Thoracic aorta (tissue), 2 donors: ENCODE results near the gene THAP12. TPM values are rescaled to one million over a fixed set of nuclear protein-coding genes. Genes with fewer than 3 reads are reported as not detected.

Experiments
- ATAC-seq: fragments of 150-250 bp; one replicate; pipeline ENCODE4 v1.8.0; 2017; ENCODE audit warnings: low read depth; ENCODE audit not compliant: insufficient number of reproducible peaks, low FRiP score
- DNase-seq: peaks from one replicate; pipeline ENCODE4 v3.0.0-alpha.2; 2020; ENCODE audit warnings: low spot score
- H3K27ac ChIP-seq, 2 donors: fragments of 200-600 bp; sonication (generic); 1 replicate in 1 of 2; 2 replicates in 1 of 2; pipeline ENCODE4 v1.5.1; 2016; ENCODE audit warnings: mild to moderate bottlenecking in 2 of 2, moderate library complexity in 2 of 2
- H3K27me3 ChIP-seq: fragments of 200-600 bp; sonication (generic); replicated peaks from 2 replicates; pipeline ENCODE4 v1.6.0; 2016; ENCODE audit warnings: mild to moderate bottlenecking; ENCODE audit not compliant: insufficient read depth
- H3K36me3 ChIP-seq: fragments of 200-600 bp; sonication (generic); one replicate; pipeline ENCODE4 v1.5.1; 2016
- H3K4me1 ChIP-seq, 2 donors: fragments of 200-600 bp; sonication (generic); 1 replicate in 1 of 2; 2 replicates in 1 of 2; pipeline versions ENCODE4 v1.5.1 to v1.6.0; 2016; ENCODE audit warnings: low read depth in 2 of 2, mild to moderate bottlenecking in 1 of 2; ENCODE audit not compliant: control insufficient read depth in 1 of 2
- H3K4me3 ChIP-seq: fragments of 200-600 bp; sonication (generic); 2 replicates; pipeline ENCODE4 v1.5.1; 2016; ENCODE audit warnings: mild to moderate bottlenecking
- H3K9me3 ChIP-seq: fragments of 200-600 bp; sonication (generic); 2 replicates; pipeline ENCODE4 v1.5.1; 2016
- CTCF ChIP-seq: fragments of 200-600 bp; sonication (generic); IDR thresholded peaks from one replicate; pipeline ENCODE4 v1.5.1; 2019; ENCODE audit warnings: antibody characterized with exemption
- total RNA-seq, 2 donors: library from RNA; depleted of rRNA; stranded (reverse); fragments of >200 nt; gene quantifications; one replicate each; pipeline versions ENCODE4 v1.1.0 to v1.2.3, GENCODE V29; 2016

The THAP12 gene
- total RNA-seq, 2 donors from 2014 or later: 38.0 to 38.3 TPM

GRCh38 chr11:76355172-76355571, 25.8 kb downstream of the THAP12 start:
- no peaks in the 10 kb centered on the region for H3K27me3 ChIP-seq
- ATAC-seq: no peak
- H3K36me3 ChIP-seq: peaks cover 17% of the 10 kb centered on the region
- no peak for TF ChIP-seq CTCF
- no peak overlapping the region for H3K4me3 ChIP-seq
- no peaks in the 10 kb centered on the region for H3K4me1 ChIP-seq
- H3K27ac ChIP-seq: no peak overlapping the region
- H3K9me3 ChIP-seq: no peaks in the 10 kb centered on the region
- DNase-seq: no peak

- H3K4me3 ChIP-seq: no peak overlapping the region
- no peaks in the 10 kb centered on the region for H3K27me3 ChIP-seq
- no peak for DNase-seq
- H3K4me1 ChIP-seq: peaks cover 0 to 9% of the 10 kb centered on the region in 2 donors
- H3K27ac ChIP-seq: no peak overlapping the region
- H3K9me3 ChIP-seq: no peaks in the 10 kb centered on the region
- no peak for ATAC-seq
- TF ChIP-seq CTCF: no peak
- H3K36me3 ChIP-seq: peaks cover 6% of the 10 kb centered on the region
Measured at GRCh38 chr11:76348348-76348747, 32.6 kb downstream of the THAP12 start.

GRCh38 chr11:76347466-76347865, 33.5 kb downstream of the THAP12 start:
- TF ChIP-seq CTCF: no peak
- DNase-seq (no peak), ATAC-seq (no peak)

GRCh38 chr11:76339221-76339620, 41.7 kb downstream of the THAP12 start:
- Histone ChIP-seq H3K27me3 (no peaks in the 10 kb centered on the region), H3K27ac (peak overlapping the region; percentile 73 to 78), H3K4me1 (peaks cover 13 to 35% of the 10 kb centered on the region in 2 donors), H3K36me3 (no peaks in the 10 kb centered on the region), H3K4me3 (peak overlapping the region; percentile 5), H3K9me3 (no peaks in the 10 kb centered on the region)
- ATAC-seq: no peak
- no peak for TF ChIP-seq CTCF
- DNase-seq: peak; percentile 13

More at GRCh38 chr11:76347466-76347865, 33.5 kb downstream of the THAP12 start:
- Histone ChIP-seq H3K36me3 (peaks cover 6% of the 10 kb centered on the region), H3K4me1 (peaks cover 0 to 9% of the 10 kb centered on the region in 2 donors), H3K4me3 (no peak overlapping the region), H3K27ac (no peak overlapping the region), H3K9me3 (no peaks in the 10 kb centered on the region), H3K27me3 (no peaks in the 10 kb centered on the region)

- H3K4me1 ChIP-seq: peaks cover 13 to 35% of the 10 kb centered on the region in 2 donors
- H3K4me3 ChIP-seq: no peak overlapping the region
- no peaks in the 10 kb centered on the region for H3K36me3 ChIP-seq
- no peaks in the 10 kb centered on the region for H3K27me3 ChIP-seq
- H3K27ac ChIP-seq: peak overlapping the region; percentile 73 to 78
- H3K9me3 ChIP-seq: no peaks in the 10 kb centered on the region
- no peak for TF ChIP-seq CTCF
- ATAC-seq: no peak
- DNase-seq: no peak
Measured at GRCh38 chr11:76337923-76338322, 43.0 kb downstream of the THAP12 start.
